ENCODE data around the gene RGS19.
"Not testable (repeated sequence)": the region's sequence is repeated elsewhere in the genome, so short reads cannot be mapped to it uniquely, and the experiment has no call there.

The RGS19 gene

GRCh38 chr20:64079273-64080012, at the start of gene RGS19:
Gene RGS19 (minus strand): TSS chr20:64079518. CDS start chr20:64076886, 2,632 bp downstream.
- DNase-seq, result peak; percentile 78

GRCh38 chr20:64123517-64123916, 44.2 kb upstream of the RGS19 start:
- not testable (repeated sequence) for DNase-seq

GRCh38 chr20:64122927-64123326, 43.6 kb upstream of the RGS19 start:
- not testable (repeated sequence) for DNase-seq

- DNase-seq, result no peak
These were observed 42.3 kb upstream of the RGS19 start for GRCh38 chr20:64121586-64121985.

- no peak for DNase-seq
These were observed 40.5 kb upstream of the RGS19 start for GRCh38 chr20:64119681-64120341.

- no peak for DNase-seq
These were observed 40.0 kb upstream of the RGS19 start for GRCh38 chr20:64119301-64119680.

- DNase-seq, result not testable (repeated sequence)
These were observed 38.1 kb upstream of the RGS19 start for GRCh38 chr20:64117432-64117777.

GRCh38 chr20:64116541-64117431, 37.5 kb upstream of the RGS19 start:
- no peak for DNase-seq

GRCh38 chr20:64116016-64116415, 36.7 kb upstream of the RGS19 start:
- no peak for DNase-seq

- DNase-seq, result no peak
These were observed 36.0 kb upstream of the RGS19 start for GRCh38 chr20:64115171-64115911.

- DNase-seq, result no peak
These were observed 35.1 kb upstream of the RGS19 start for GRCh38 chr20:64114356-64114971.

- no peak for DNase-seq
These were observed 34.6 kb upstream of the RGS19 start for GRCh38 chr20:64113796-64114355.

- no peak for DNase-seq
These were observed 34.1 kb upstream of the RGS19 start for GRCh38 chr20:64113444-64113775.

GRCh38 chr20:64112691-64113443, 33.5 kb upstream of the RGS19 start:
- no peak for DNase-seq

- DNase-seq, result no peak
These were observed 32.7 kb upstream of the RGS19 start for GRCh38 chr20:64111841-64112641.

- DNase-seq, result no peak
These were observed 31.2 kb upstream of the RGS19 start for GRCh38 chr20:64110411-64111068.

- no peak for DNase-seq
These were observed 30.6 kb upstream of the RGS19 start for GRCh38 chr20:64109831-64110391.

- DNase-seq, result no peak
These were observed 29.7 kb upstream of the RGS19 start for GRCh38 chr20:64108731-64109681.
